Measurements from ENCODE around the gene CAMKK1.

CAMKK1 gene

DNA sequence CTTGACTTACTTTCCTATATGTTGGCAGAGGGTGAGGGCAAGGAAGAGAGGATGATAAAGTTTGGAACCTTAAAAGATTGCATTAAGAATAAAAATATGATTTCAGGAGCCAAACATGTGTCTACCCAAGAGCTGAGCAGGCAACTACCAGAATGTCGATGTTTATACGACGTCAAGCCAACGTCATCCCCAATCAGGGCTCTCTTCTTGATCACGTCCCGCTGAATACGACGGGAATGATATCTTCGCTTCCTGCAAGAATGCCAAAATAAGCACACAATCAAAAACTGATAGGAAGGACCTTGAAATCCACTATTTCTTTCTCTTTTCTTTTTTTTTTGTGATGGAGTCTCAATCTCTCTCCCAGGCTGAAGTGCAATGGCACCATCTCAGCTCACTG, 71.8 kb downstream of the CAMKK1 start:
- H3K4me3 ChIP-seq (ENCODE audit: low read length) = no peak overlapping the region
- TF ChIP-seq, protein P1, sequence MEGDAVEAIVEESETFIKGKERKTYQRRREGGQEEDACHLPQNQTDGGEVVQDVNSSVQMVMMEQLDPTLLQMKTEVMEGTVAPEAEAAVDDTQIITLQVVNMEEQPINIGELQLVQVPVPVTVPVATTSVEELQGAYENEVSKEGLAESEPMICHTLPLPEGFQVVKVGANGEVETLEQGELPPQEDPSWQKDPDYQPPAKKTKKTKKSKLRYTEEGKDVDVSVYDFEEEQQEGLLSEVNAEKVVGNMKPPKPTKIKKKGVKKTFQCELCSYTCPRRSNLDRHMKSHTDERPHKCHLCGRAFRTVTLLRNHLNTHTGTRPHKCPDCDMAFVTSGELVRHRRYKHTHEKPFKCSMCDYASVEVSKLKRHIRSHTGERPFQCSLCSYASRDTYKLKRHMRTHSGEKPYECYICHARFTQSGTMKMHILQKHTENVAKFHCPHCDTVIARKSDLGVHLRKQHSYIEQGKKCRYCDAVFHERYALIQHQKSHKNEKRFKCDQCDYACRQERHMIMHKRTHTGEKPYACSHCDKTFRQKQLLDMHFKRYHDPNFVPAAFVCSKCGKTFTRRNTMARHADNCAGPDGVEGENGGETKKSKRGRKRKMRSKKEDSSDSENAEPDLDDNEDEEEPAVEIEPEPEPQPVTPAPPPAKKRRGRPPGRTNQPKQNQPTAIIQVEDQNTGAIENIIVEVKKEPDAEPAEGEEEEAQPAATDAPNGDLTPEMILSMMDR (conservative IDR thresholded peaks at IDR 0.05; ENCODE audit: low read depth, low read length) = no peak
- no peak for DNase-seq (ENCODE audit: low read depth)

DNA sequence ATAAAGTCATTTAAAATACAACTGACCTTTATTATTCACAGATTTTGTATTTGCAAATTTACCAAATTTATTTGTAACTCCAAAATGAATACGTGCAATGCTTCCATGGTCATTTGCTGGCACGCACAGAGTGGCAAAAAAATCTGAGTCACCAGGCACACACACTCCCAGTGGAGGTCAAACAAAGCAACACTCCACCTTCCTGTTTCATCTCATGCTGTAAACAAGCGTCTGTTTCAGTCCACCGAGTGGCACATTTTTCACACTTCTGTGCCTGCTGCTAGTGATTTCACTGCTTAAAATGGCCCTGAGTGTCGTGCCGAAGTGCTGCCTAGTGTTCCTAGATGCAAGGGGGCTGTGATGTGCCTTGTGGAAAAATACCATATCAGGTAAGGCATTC, 74.1 kb downstream of the CAMKK1 start:
- TF ChIP-seq, protein P1 (conservative IDR thresholded peaks at IDR 0.05; ENCODE audit: low read depth, low read length) = no peak
- DNase-seq (ENCODE audit: low read depth) = no peak

DNA sequence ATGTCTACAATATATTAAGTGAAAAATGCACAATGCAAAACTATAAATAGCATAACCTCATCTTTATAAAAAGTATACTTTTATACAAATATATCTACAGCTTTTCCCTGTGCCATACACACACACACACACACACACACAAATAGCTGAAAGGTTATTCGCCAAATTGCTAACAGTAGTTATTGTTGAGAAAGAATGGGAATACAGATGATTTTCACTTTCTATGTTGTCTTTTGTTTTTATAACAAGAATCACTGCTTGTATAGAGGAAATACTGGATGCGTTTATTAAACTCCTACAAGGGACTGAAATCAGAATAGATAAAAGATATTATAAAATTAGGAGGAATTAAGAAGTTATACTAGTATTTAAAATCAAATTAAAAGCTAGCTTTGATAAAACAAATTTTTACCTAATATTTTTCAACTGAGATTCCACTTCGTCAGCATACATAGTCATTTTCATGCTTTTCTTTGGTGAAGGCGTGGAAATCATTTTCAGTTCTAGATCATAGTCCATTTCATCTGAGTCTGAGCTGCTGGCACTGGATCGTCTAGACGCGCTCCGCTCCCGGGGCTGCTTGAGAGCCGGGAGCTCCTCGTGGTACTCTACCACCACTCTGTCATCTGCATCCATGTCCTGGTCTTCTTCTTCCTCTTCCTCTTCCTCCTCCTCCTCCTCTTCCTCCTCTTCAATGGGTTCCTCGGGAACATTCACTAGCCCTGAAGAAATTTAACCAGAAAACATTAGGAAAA, 74.8 kb downstream of the CAMKK1 start:
- TF ChIP-seq, protein P1 (conservative IDR thresholded peaks at IDR 0.05; ENCODE audit: low read depth, low read length) = no peak
- DNase-seq (ENCODE audit: low read depth) = no peak
- H3K4me3 ChIP-seq (ENCODE audit: low read length) = no peak overlapping the region

More for the DNA sequence above, 74.1 kb downstream of the CAMKK1 start:
- no peak overlapping the region for H3K4me3 ChIP-seq (ENCODE audit: low read length)

DNA sequence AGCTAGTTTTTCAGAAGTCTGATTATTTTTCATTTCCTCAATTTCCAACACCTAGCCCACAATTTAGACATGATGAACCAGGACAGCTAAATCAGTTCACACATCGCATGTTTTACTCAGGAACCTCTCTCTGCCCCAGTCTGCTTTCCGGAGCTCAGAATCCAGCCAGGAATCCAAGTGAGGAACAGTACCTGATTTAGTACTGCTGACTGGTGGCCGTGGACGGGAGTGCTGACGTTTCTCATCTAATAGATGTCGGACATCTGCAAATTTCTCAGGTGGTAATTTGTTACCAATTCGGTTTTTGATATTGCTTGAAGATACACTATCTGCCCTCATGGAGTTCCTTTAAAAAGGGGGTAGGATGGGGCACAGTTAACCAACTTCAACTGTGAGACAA, 76.9 kb downstream of the CAMKK1 start:
- DNase-seq (ENCODE audit: low read depth) = no peak
- H3K4me3 ChIP-seq (ENCODE audit: low read length) = no peak overlapping the region
- TF ChIP-seq, protein P1 (conservative IDR thresholded peaks at IDR 0.05; ENCODE audit: low read depth, low read length) = peak; percentile 8

DNA sequence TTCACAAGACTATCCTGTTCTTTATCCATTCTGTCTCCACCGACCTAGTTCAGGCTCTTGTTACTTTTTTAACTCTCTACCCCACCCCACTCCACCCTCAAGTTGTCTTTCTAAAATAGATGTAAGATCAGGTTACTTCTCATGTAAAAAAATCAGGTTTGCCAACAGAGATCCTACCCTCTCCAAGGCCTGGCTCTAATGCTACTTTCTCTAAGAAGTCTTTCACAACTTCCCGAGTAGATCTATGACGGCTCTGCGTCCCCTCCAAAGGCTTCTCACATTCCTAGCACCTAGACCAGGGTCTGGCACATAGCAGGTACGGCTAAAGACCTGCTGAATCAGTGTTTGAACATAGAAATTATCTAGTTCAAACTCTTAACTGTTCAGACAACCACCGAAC, 77.7 kb downstream of the CAMKK1 start:
- H3K4me3 ChIP-seq (ENCODE audit: low read length) = no peak overlapping the region
- TF ChIP-seq, protein P1 (conservative IDR thresholded peaks at IDR 0.05; ENCODE audit: low read depth, low read length) = no peak

DNA sequence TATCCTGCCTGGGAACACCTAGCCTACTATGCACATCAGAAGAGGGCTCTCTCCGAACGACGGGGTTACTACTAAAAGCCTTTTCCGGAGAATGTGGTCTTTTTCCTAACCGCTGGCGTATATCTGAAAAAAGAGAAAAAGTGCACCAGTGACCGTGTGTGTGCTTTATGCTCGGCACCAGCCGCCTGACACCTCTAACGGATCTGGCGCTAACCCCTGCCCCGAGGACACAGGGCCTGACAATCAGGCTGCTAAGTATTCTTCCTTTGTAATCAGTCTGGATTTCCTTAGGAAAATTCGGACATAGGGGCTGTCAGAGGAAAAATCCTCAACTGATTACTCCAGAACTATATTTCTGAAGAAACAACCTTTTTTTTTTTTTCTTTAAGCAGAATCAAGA, 78.5 kb downstream of the CAMKK1 start:
- H3K4me3 ChIP-seq (ENCODE audit: low read length) = no peak overlapping the region
- no peak for DNase-seq (ENCODE audit: low read depth)
- TF ChIP-seq, protein P1 (conservative IDR thresholded peaks at IDR 0.05; ENCODE audit: low read depth, low read length) = no peak

More for the DNA sequence above, 77.7 kb downstream of the CAMKK1 start:
- no peak for DNase-seq (ENCODE audit: low read depth)

DNA sequence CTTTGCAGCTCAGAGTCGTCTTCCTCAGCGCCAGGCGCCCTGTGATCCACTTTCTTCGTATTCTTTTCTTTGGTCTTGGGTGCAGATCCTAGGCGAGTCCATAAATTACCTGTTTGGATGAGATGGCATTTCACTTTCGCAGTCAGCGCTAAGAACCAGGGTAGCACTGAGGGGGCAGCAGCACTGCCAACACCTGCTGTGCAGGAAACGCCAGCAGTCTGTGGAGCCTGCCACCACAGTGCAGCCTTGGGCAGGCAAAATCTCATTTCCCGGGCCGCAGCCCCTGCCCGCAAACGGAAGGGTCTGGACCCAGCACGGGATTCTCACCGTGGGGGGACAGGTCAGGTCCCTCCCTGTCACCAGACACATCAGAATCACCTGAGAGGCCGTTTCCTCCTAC, 79.7 kb downstream of the CAMKK1 start:
- DNase-seq (ENCODE audit: low read depth) = no peak
- TF ChIP-seq, protein P1 (conservative IDR thresholded peaks at IDR 0.05; ENCODE audit: low read depth, low read length) = no peak
- H3K4me3 ChIP-seq (ENCODE audit: low read length) = no peak overlapping the region

Data from retinal pigment epithelial cell (primary cell).